ENCODE results near the gene IFIT5.
"Not testable (repeated sequence)": the region's sequence is repeated elsewhere in the genome, so short reads cannot be mapped to it uniquely, and the experiment has no call there.

The IFIT5 gene

GRCh38 chr10:89404104-89405047 lies 10.0 kb upstream of the IFIT5 start:
- no peaks in the 10 kb centered on the region for H3K4me1 ChIP-seq (ENCODE audit: insufficient read depth, low read length)
- H3K36me3 ChIP-seq (ENCODE audit: insufficient read depth, low read length), result no peaks in the 10 kb centered on the region
- no peaks in the 10 kb centered on the region for H3K27me3 ChIP-seq (ENCODE audit: insufficient read depth, low read length)
- H3K9me3 ChIP-seq (ENCODE audit: low read length), result peaks cover 3% of the 10 kb centered on the region
- no peak overlapping the region for H2AFZ ChIP-seq (ENCODE audit: low read depth, low read length)
- H3K4me3 ChIP-seq (ENCODE audit: low read length), result no peak overlapping the region

- not testable (repeated sequence) for H2AFZ ChIP-seq (ENCODE audit: low read depth, low read length); H3K4me1 ChIP-seq (ENCODE audit: insufficient read depth, low read length); H3K9me3 ChIP-seq (ENCODE audit: low read length); H3K4me3 ChIP-seq (ENCODE audit: low read length); H3K27me3 ChIP-seq (ENCODE audit: insufficient read depth, low read length); H3K36me3 ChIP-seq (ENCODE audit: insufficient read depth, low read length)
Observed at GRCh38 chr10:89406178-89406577, 8.2 kb upstream of the IFIT5 start.

DNA sequence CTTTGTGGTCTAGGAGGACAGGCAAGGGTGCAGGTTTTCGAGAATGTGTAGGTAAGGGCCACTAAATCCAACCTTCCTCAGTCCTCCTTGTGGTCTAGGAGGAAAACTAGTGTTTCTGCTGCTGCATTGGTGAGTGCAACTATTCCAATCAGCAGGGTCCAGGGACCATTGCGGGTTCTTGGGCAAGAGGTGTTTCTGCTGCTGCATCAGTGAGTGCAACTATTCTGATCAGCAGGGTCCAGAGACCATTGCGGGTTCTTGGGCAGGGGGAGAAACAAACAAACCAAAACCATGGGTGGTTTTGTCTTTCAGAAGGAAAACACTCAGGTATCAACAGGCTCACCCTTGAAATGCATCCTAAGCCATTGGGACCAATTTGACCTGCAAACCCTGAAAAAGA lies 6.6 kb upstream of the IFIT5 start:
- H3K4me1 ChIP-seq (ENCODE audit: insufficient read depth, low read length); H3K4me3 ChIP-seq (ENCODE audit: low read length); H2AFZ ChIP-seq (ENCODE audit: low read depth, low read length); H3K9me3 ChIP-seq (ENCODE audit: low read length); H3K36me3 ChIP-seq (ENCODE audit: insufficient read depth, low read length); H3K27me3 ChIP-seq (ENCODE audit: insufficient read depth, low read length): not testable (repeated sequence)

GRCh38 chr10:89409282-89409681 lies 5.1 kb upstream of the IFIT5 start:
- H2AFZ ChIP-seq (ENCODE audit: low read depth, low read length); H3K9me3 ChIP-seq (ENCODE audit: low read length); H3K4me3 ChIP-seq (ENCODE audit: low read length); H3K4me1 ChIP-seq (ENCODE audit: insufficient read depth, low read length); H3K36me3 ChIP-seq (ENCODE audit: insufficient read depth, low read length); H3K27me3 ChIP-seq (ENCODE audit: insufficient read depth, low read length): not testable (repeated sequence)

- not testable (repeated sequence) for H3K4me3 ChIP-seq (ENCODE audit: low read length); H3K27me3 ChIP-seq (ENCODE audit: insufficient read depth, low read length); H2AFZ ChIP-seq (ENCODE audit: low read depth, low read length); H3K36me3 ChIP-seq (ENCODE audit: insufficient read depth, low read length); H3K4me1 ChIP-seq (ENCODE audit: insufficient read depth, low read length); H3K9me3 ChIP-seq (ENCODE audit: low read length)
Observed at GRCh38 chr10:89410551-89410950, 3.8 kb upstream of the IFIT5 start.

DNA sequence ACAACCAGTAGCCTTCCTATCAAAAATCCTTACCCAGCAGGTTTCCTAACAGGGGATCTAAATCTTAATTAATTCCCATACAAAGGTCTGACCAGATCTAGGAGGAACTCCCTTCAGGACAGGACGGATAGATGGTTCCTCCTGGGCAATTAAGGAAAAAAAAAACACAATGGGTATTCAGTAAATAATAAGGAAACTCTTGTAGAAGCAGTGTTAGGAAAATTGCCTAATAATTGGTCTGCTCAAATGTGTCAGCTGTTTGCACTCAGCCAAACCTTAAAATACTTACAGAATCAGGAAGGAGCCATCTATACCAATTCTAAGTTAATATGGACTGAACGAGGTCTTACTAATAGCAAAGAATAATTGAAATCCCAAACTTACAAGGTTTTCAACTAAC lies 3.2 kb upstream of the IFIT5 start:
- H3K9me3 ChIP-seq (ENCODE audit: low read length); H2AFZ ChIP-seq (ENCODE audit: low read depth, low read length); H3K4me1 ChIP-seq (ENCODE audit: insufficient read depth, low read length); H3K4me3 ChIP-seq (ENCODE audit: low read length); H3K27me3 ChIP-seq (ENCODE audit: insufficient read depth, low read length); H3K36me3 ChIP-seq (ENCODE audit: insufficient read depth, low read length): not testable (repeated sequence)

GRCh38 chr10:89412276-89412675 lies 2.1 kb upstream of the IFIT5 start:
- H3K4me3 ChIP-seq (ENCODE audit: low read length); H3K36me3 ChIP-seq (ENCODE audit: insufficient read depth, low read length); H3K4me1 ChIP-seq (ENCODE audit: insufficient read depth, low read length); H2AFZ ChIP-seq (ENCODE audit: low read depth, low read length); H3K9me3 ChIP-seq (ENCODE audit: low read length); H3K27me3 ChIP-seq (ENCODE audit: insufficient read depth, low read length): not testable (repeated sequence)

GRCh38 chr10:89413398-89413912 lies 913 bp upstream of the IFIT5 start:
- Histone ChIP-seq H3K27me3 (ENCODE audit: insufficient read depth, low read length) (no peaks in the 10 kb centered on the region), H2AFZ (ENCODE audit: low read depth, low read length) (no peak overlapping the region), H3K9me3 (ENCODE audit: low read length) (peaks cover 9% of the 10 kb centered on the region), H3K4me3 (ENCODE audit: low read length) (peak overlapping the region; percentile 72), H3K4me1 (ENCODE audit: insufficient read depth, low read length) (peaks cover 2% of the 10 kb centered on the region), H3K36me3 (ENCODE audit: insufficient read depth, low read length) (peaks cover 12% of the 10 kb centered on the region)

- no peaks in the 10 kb centered on the region for H3K27me3 ChIP-seq (ENCODE audit: insufficient read depth, low read length)
- H3K9me3 ChIP-seq (ENCODE audit: low read length), result peaks cover 6% of the 10 kb centered on the region
- peak overlapping the region; percentile 81 for H2AFZ ChIP-seq (ENCODE audit: low read depth, low read length)
- peaks cover 12% of the 10 kb centered on the region for H3K36me3 ChIP-seq (ENCODE audit: insufficient read depth, low read length)
- peak overlapping the region; percentile 72 for H3K4me3 ChIP-seq (ENCODE audit: low read length)
- peaks cover 3% of the 10 kb centered on the region for H3K4me1 ChIP-seq (ENCODE audit: insufficient read depth, low read length)
Observed at GRCh38 chr10:89414879-89415821, 782 bp downstream of the IFIT5 start.

DNA sequence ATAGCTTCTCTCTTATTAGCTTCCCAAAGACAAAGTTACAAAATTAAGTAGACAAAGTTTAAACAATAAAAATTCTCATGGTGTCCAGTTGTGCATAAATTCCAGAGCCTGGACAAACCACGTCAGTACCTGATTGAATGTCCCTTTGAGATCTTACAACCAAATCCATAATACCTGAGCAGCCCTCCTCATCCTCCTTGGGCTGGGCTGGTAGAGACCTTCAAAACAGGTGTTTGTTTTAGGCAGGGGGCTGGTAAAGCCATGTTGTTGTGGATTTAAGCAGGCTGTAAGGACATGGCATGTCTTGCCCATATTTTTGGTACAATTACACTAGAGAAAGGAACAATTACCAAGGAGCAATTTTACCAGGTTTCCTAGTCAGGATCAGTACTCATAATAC lies 2.1 kb downstream of the IFIT5 start:
- no peak overlapping the region for H3K4me3 ChIP-seq (ENCODE audit: low read length)
- H3K36me3 ChIP-seq (ENCODE audit: insufficient read depth, low read length), result peaks cover 12% of the 10 kb centered on the region
- no peaks in the 10 kb centered on the region for H3K27me3 ChIP-seq (ENCODE audit: insufficient read depth, low read length)
- peaks cover 6% of the 10 kb centered on the region for H3K9me3 ChIP-seq (ENCODE audit: low read length)
- no peak overlapping the region for H2AFZ ChIP-seq (ENCODE audit: low read depth, low read length)
- H3K4me1 ChIP-seq (ENCODE audit: insufficient read depth, low read length), result peaks cover 3% of the 10 kb centered on the region

DNA sequence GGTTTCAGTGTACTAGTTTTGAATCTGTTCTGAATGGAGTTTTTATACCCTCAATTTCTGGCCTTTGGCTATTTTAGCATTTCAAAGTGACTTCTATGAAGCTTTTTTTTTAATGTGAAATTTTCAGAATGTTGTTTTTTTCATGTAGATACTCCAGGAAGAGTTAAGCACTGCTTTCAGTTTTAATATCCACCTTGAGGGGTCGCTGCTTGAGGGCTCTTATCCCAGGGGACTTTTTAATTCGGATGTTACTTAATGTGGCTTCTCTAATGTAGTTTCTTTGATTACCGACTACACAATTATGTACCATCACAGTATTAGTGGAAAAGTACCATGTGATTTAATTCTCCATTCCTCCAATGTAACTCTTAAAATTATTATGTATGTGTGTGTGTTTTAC lies 5.2 kb downstream of the IFIT5 start:
- Histone ChIP-seq H2AFZ (ENCODE audit: low read depth, low read length) (no peak overlapping the region), H3K9me3 (ENCODE audit: low read length) (peaks cover 2% of the 10 kb centered on the region), H3K27me3 (ENCODE audit: insufficient read depth, low read length) (no peaks in the 10 kb centered on the region), H3K36me3 (ENCODE audit: insufficient read depth, low read length) (peaks cover 12% of the 10 kb centered on the region), H3K4me3 (ENCODE audit: low read length) (no peak overlapping the region), H3K4me1 (ENCODE audit: insufficient read depth, low read length) (peaks cover 3% of the 10 kb centered on the region)

DNA sequence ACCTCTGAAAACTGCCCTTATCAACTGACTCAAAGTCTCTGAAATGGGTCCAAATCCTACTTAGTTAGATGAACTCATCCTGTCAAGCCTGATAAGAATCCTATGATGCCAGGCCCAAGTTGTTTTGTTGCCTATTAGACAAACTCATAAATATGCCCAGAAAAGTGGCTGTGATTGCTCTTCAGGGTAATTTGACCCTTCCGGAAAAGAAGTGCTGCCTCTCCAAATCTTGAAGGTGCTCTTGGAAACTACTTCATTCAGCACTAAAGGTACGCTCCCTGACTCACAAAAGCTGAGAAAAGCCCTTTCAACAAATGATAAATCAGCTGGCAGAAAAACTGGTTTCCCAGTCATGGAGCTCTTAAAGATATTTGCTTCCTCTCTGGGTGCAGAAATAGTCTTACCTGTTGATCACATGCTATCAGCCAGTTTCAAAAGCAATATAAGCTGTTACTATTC lies 6.7 kb downstream of the IFIT5 start:
- Histone ChIP-seq H3K9me3 (ENCODE audit: low read length) (peaks cover 2% of the 10 kb centered on the region), H2AFZ (ENCODE audit: low read depth, low read length) (no peak overlapping the region), H3K4me1 (ENCODE audit: insufficient read depth, low read length) (peaks cover 3% of the 10 kb centered on the region), H3K4me3 (ENCODE audit: low read length) (no peak overlapping the region), H3K27me3 (ENCODE audit: insufficient read depth, low read length) (no peaks in the 10 kb centered on the region), H3K36me3 (ENCODE audit: insufficient read depth, low read length) (peaks cover 12% of the 10 kb centered on the region)

DNA sequence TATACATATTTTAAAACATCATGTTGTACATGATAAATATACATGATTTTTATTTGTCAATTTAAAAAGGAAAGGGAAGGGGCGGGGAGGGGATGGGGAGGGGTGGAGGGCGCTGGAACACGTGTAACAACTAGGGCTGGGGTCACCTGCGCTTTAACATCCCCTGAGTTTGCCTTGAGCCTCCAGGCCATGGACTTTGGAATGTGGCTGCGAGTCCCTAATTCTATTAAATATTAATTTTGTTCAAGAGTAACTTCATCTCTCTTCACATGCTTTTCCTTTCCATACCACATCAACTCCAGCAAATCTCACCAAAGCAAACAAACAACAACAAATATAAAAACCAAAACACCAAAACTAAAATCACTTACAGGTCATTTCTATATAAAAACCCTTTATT lies 10.6 kb downstream of the IFIT5 start:
- no peak overlapping the region for H2AFZ ChIP-seq (ENCODE audit: low read depth, low read length)
- H3K4me3 ChIP-seq (ENCODE audit: low read length), result no peak overlapping the region
- no peaks in the 10 kb centered on the region for H3K9me3 ChIP-seq (ENCODE audit: low read length)
- H3K36me3 ChIP-seq (ENCODE audit: insufficient read depth, low read length), result no peaks in the 10 kb centered on the region
- no peaks in the 10 kb centered on the region for H3K4me1 ChIP-seq (ENCODE audit: insufficient read depth, low read length)
- no peaks in the 10 kb centered on the region for H3K27me3 ChIP-seq (ENCODE audit: insufficient read depth, low read length)

All from neuron (in vitro differentiated cells).